Ishikawa (cell line): ENCODE data around the gene FSCN2.

Experiments
- CEBPB ChIP-seq: IDR thresholded peaks from 2 replicates; pipeline ENCODE4 v1.6.1; 2012
- CREB1 ChIP-seq: IDR thresholded peaks from 2 replicates; pipeline ENCODE4 v1.6.1; 2012; ENCODE audit warnings: low read depth
- EGR1 ChIP-seq: IDR thresholded peaks from 2 replicates; pipeline ENCODE4 v1.6.1; 2012
- EP300 ChIP-seq: IDR thresholded peaks from 2 replicates; pipeline ENCODE4 v1.6.1; 2012; ENCODE audit warnings: borderline replicate concordance
- FOXM1 ChIP-seq: IDR thresholded peaks from 2 replicates; pipeline ENCODE4 v1.6.1; 2012; ENCODE audit warnings: low read depth, borderline replicate concordance
- NFIC ChIP-seq: IDR thresholded peaks from 2 replicates; pipeline ENCODE4 v1.6.1; 2012
- RAD21 ChIP-seq: IDR thresholded peaks from 2 replicates; pipeline ENCODE4 v1.6.1; 2012; ENCODE audit warnings: low read depth
- TAF1 ChIP-seq: IDR thresholded peaks from 2 replicates; pipeline ENCODE4 v1.6.1; 2012; ENCODE audit warnings: low read depth, mild to moderate bottlenecking
- YY1 ChIP-seq: IDR thresholded peaks from 2 replicates; pipeline ENCODE4 v1.6.1; 2012; ENCODE audit warnings: low read depth
- ZBTB7A ChIP-seq: IDR thresholded peaks from 2 replicates; pipeline ENCODE4 v1.6.1; 2012; ENCODE audit warnings: low read depth
- TF ChIP-seq, protein P1 (sequence below): IDR thresholded peaks from 2 replicates; pipeline ENCODE4 v1.6.1; 2012

GRCh38 chr17:81533339-81534141 lies 5.4 kb downstream of the FSCN2 start:
- TF ChIP-seq CREB1: no peak
- no peak for TF ChIP-seq YY1
- TF ChIP-seq NFIC: no peak
- TF ChIP-seq EP300: no peak
- no peak for TF ChIP-seq FOXM1
- TF ChIP-seq TAF1: no peak
- no peak for TF ChIP-seq CEBPB
- no peak for TF ChIP-seq RAD21
- TF ChIP-seq EGR1: no peak
- TF ChIP-seq, protein P1, sequence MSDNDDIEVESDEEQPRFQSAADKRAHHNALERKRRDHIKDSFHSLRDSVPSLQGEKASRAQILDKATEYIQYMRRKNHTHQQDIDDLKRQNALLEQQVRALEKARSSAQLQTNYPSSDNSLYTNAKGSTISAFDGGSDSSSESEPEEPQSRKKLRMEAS: no peak
- TF ChIP-seq ZBTB7A: no peak
